Epidermal melanocyte (primary cell): ENCODE measurements around the gene STN1.

Experiments
- DNase-seq: peaks from one replicate; pipeline ENCODE4 v3.0.0; 2011; ENCODE audit warnings: low spot score; ENCODE audit not compliant: insufficient read length

The STN1 gene

DNA sequence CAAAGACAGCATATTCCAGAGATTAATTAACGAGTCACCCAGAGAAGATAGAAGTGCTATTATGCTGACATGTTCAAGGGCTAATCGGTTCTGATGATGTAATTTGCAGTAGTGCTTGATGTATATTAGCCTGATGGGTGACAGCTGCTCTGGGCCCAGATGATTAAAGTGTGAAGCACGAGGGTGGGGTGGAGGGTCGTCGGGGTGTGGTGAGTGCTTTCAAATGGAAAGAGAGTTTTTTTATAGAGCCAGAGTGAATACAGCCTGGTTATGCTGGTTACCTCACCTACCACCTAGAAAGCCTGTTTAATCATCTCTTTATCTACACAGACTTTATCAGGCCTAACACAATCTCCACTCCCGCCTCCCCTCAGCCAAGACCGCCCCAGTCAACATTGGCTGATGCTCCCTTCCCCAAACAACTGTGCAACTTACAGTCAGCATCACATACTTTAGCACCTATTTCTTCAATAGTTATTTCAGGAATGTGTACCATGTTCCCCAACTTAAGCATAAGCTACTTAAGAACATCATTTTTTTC, 11.5 kb upstream of the STN1 start:
- no peak for DNase-seq

DNA sequence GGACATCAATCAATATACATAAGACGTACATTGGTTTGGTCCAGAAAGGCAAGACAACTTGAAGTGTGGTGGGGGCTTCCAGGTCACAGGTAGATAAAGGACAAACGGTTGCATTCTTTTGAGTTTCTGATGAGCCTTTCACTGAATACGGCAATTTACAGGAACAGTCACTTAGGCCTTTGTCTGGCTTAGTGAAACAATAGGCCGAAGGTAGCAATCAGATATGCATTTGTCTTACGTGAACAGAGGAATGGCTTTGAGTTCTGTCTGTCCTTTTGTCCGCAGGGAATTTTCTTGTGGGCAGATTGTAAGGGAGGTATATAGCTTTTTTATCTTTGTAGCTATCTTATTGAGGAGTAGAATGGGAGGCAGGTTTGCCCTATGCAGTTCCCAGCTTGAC, 10.8 kb upstream of the STN1 start:
- DNase-seq, result no peak

DNA sequence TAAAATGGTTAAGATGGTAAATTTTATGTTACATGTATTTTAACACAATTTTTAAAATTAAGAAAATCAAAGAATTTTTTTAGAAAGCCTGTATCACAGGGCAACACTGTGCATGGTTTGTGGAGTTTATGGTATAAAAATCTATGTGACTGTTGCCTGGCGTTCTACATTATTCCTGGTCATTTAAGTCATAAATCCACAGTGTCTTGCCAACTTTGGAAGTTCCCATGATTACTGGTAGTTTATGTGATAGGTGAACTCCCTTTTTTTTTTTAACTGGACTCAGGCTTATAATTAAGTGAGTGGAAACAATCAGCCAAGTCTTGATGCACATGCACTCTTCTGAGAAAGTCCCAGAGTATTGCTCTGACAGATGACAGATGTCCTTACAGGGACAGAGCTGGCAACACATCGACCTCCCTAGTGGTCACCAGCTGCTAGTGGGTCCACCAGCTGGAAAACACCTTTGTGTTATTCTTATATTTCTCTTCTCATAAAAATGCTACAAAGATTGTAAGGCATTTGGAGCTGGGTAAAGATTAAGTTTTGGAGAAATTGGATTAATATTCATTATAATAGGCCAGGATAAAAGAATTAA, 8.8 kb upstream of the STN1 start:
- no peak for DNase-seq

DNA sequence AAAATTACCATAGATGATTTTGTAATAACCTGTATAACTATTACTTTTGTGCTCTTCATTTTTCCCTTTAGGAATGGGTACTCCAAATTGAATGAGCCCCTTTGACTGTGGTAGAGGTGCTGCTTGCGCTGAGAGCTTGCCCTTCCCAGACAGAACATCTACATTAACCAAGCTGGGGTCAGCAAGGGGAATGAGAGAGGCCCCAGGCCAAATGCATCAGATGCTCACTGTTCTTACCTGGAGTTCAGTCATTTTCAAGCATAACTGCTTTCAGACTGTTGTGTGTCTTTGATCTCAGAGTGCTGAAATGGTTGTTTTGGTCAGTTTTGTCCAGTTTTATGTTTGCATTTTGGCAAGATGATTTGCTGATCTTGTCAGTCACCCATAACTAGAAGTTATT, 7.6 kb upstream of the STN1 start:
- DNase-seq, result no peak

DNA sequence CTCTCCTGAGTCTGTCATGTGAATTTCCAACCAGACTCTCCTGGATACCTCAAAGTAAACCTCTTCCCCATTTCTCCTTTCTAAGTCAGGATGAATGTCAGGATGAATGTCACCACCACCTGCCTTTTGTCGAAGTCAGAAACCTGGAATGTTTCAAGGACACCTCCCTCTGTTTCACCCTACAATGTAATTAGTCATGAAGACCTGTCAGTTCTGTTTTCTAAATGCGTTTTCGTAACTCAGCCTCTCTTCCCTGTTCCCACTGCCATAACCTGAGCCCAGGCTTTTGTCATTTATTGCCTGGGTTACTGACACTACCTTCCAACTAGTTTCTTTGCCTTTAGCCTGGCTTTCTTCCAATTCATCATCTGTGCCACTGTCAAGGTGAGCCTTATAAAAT, 5.5 kb upstream of the STN1 start:
- no peak for DNase-seq

DNA sequence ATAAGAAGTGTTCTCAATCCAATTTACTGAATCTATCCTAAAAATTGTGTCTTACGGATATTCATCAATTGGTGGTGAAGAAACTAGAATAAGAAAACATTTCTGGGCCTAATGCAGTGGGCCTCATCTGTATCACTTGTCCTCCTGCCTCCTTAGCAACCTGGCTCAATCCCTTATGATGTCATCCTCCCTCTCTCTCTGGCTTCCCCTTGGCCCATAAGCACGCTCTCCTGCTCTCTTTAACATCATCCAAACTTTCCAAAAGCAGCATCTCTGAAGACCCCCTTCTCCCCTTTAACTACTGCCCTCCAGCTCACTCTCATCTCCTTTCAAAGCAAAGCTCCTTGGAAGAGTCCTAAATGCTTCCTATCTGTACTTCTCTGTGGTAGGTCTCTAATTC, 4.7 kb upstream of the STN1 start:
- no peak for DNase-seq

DNA sequence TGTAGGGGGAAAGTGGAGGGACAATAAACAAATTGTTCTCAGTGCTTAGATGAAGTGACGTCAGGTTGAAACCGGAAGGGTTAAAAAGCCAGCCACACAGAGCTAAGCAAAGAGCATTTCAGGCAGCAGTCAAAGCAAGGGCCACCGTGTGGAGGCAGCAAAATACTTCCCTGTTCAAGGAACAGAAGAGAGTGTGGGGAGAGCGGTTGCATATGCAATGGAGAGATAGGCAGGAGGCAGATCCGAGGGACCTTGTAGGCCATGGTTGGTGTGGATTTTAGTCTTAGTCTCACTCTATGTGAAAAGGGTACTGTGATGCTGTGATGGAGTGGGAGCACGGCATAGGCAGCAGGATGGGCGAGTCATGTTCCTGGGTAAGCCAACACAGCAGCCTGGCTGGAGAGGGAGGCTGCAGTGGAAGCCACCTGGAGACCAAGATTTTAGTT, 3.8 kb upstream of the STN1 start:
- no peak for DNase-seq

DNA sequence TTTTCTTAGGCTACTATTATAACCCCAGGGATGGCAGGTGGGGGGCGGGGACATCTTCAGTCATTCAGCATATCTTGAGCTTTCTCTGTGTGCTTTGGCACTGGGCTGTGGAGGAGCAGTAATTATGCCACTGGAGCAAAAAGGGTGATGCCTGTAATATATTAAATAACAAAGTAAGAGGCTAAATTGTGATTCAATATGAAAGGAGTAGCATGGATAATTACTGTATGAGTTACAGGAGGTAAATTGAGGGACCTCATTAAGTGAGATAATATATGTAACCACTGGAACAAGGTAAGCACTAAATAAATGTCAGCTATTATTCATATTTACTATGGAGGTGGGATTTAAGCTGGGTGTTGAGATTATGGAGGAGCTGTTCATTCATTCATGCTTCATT, 3.3 kb upstream of the STN1 start:
- no peak for DNase-seq

DNA sequence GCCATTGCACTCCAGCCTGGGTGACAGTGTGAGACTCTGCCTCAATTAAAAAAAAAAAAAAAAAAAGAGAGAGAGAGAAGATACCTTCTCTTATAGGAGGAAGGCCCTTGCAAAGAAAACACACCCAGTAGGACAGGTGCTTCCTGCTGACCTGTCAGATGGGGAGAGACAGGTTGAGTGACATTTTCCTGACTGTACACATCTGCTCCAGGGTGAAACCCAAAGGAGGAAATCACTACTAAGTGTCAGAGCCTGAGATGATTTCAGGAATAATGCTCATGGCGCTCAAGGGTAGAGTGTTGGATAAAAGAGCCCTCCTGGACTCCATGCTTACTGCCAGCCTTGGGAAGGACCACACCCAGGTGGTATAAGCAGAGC, 1.7 kb upstream of the STN1 start:
- DNase-seq, result no peak

DNA sequence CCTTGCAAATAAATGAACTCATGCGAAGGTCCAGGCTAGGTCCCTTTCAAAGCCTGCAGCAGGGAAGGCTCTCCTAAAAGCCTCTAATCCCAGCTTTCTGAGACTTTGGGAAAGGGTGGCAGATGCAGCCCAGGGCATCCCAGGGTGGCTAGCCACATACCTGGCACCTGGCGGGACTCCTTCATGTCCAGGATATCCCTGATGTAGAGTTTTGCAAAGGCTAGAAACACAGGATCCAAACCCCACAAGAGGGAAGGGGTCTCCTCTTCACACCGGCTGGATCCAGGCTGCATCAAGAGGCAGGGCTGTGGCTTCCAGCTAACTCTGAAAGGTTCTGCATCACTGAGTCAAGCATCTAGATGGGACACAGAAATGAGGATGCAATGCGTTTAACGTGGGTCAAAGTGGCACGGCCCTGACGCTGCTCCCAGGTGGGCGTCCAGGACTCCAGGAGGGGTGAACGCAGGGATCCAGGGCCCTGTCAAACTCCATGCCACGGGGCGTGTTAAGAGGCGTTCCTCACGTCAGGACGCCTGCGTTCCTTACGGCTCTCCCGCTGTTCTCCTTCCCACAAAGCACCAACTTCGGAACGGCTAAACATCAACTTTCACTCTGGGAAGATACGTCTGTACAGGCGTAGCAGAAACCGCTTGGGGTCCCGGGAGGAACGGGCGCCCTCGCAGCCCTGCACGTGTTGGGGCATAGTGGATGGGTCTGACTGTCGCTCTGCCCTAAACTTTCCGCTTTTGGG, 507 bp downstream of the STN1 start:
- no peak for DNase-seq

DNA sequence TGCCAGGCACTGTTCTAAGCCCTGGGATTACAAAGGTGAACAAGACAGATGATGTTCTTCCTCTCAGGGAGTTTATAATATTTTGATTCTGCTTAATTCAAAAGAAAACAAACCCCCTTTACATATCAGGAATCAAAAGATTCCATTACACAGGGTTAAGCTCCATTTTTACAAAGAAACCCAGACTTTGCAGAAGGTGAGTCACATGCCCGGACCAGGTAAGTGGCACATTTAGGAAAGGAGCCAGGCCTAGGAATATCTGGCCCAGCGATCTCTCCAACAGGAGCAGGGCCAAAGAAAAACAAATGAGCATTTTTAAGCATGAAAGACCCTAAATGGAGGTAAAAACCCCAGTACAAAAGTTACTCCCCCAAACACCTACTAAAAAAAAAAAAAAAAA, 1.1 kb downstream of the STN1 start:
- no peak for DNase-seq

DNA sequence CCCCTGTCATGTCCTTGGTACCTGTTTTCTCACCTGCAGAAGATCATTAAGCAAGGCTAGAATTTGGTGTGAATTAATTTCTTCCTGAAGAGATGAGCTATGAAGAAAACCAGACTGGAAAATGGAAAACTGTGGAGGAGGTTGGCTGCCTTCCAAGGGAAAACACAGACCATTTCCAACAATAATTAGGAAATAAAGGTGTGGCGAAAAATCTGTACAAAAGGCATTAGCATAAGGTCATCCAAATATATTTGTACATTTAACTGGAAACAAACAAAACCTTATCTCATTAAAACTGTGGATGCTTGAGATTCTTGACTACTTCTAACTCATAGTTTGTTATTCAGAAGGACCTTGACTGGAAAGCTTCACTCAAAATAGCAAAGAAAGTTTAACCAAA, 1.7 kb downstream of the STN1 start:
- no peak for DNase-seq

DNA sequence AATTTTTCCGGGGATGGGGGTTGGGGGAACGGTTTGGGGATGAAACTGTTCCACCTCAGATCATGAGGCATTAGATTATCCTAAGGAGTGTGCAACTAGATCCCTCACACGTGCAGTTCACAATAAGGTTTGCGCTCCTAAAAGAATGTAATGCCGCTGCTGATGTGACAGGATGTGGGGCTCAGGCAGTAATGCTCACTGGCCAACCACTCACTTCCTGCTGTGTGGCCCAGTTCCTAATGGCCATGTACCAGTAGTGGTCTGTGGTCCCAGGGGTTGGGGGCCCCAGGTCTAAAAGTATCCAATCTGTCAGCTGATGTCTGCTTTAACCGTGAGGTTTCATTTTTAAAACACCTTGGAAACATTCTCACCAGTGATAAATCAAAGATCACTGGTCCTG, 2.2 kb downstream of the STN1 start:
- no peak for DNase-seq

DNA sequence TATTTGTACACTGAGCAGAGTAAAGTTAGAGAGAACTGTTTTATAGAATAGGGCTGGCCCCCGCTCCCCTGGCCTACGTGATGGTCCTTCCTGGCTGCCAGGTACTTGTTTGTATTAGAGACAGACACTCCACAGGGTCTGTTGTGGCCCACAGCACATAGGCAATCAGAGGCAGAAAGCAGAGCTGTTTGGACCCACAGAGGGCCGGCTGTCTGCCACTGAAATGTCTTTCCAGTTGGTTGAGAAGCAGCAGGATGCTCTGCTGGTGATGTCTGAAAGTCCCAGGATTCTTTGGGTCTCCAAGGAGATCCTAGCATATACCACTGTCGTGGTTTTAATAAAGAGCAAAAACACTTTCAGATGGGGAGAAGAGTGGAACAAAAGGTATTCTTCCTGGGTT, 5.2 kb downstream of the STN1 start:
- DNase-seq, result no peak

DNA sequence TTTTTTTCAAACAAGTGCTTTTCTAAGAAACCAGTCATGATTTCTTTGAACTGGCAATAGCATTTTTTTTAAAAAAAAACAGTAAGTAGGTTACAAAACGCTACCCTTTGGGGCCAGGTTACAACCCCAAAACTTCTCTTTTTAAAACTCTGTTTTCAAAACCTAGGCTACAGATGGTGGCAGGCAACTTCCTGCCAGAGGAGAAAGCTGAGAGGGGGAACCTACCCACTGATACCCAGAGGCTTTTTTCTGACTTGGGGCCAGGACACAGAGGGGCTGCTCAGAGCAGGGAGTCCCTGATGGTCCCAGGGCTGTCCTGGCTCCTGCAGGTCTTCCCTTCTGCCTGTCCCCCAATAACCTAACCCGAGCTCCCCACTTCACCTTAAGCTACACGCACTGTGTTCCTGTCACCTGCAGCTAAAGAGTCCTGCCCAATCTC, 6.9 kb downstream of the STN1 start:
- DNase-seq, result no peak

DNA sequence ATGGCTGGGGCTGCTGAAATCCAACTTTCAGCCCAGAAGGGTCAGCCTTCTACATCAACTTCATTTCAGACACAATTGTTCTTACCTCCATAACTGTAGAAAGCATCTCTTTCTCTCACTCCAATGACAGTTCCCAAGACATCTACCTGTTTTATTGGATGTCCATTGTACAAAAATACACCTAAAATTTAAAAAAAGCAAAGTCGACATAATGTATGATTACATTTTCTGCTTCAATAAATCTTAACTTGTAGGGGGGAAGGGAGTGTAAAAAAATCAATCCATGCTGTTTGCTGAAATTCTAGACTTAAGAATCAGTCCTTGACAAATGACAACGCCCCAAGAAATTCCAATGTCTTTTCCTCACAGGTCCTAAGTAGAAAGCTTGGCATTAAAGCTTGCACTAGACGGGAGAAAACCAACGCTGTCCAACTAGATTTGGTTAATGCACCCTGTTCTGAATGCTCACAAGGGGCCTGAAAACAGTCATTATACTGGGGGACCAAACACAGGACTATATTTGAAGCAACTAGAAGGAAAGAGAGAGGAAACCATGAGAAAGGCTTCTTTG, 7.5 kb downstream of the STN1 start:
- DNase-seq, result no peak

DNA sequence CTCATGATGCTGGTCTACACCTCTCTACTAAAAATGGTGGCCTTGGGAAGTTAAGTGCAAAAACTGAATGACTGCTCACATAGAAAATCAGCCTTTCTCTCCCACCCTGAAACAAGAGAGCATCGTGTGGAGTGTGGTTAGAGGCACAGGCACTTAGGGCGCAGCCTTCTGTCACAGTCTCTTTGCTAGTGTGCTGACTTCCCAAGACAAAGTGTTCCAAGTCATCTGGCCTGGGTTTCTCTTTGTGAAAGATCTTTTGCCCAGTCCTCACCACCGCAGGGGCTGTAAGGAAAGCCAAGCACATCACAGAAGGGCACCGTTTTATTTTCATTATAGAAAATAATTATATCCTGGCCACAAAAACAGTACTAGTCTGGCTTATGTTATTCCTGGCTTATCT, 12.5 kb downstream of the STN1 start:
- DNase-seq, result no peak

DNA sequence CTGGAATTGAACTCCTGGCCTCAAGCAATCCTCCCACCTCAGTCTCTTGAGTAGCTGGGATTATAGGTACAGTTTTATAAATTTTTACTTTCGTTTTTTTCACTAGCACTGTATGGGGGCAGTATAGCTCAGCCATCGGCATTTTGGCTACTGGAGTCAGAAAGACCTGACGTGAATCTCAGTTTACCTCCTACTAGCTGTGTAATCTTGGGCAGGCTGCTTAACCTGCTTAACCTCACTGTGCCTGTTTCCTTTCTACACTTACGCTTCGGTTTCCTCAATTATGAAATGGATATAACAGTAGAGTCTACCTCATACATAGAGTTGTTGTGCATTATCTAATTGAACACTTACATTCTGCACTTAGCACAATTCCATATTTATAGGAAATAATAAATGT, 16.7 kb downstream of the STN1 start:
- no peak for DNase-seq

DNA sequence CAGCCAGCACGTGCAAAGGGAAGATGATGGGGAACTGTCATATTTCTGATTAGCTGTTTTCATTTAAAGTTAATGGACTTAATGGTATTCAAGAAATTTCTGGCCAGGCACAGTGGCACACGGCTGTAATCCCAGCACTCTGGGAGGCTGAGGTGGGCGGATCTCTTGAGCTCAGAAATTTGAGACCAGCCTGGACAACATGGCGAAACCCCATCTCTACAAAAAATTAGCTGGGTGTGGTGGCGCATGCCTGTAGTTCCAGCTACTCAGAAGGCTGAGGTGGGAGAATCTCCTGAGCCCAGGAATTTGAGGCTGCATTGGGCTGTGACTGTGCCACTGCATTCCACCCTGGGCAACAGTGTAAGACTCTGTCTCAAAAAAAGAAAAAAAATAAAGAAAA, 18.7 kb downstream of the STN1 start:
- DNase-seq, result no peak

DNA sequence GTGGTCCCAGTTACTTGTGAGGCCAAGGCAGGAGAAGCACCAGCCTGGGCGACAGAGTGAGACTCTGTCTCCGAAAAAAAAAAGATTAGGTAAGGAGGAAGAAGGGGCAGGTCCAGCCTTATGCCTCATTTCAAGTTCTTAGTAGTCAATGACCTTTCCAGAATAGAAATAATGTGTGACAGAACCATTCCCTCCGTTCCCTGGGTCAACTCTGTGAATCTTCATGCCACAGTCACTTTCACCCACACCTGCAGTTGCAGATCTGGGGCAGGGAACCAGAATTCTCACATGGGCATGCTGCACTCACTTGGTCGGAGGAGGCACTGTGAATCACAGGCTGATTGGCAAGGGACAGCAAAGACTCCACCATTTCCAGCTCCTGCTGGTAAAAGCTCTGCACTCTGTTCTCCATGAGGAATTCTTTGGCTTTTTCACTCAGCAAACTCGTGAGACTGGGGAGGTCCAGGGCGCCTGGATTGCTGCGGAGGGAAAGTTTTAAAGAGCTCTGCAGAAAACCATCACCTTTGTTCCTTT, 20.7 kb downstream of the STN1 start:
- no peak for DNase-seq

DNA sequence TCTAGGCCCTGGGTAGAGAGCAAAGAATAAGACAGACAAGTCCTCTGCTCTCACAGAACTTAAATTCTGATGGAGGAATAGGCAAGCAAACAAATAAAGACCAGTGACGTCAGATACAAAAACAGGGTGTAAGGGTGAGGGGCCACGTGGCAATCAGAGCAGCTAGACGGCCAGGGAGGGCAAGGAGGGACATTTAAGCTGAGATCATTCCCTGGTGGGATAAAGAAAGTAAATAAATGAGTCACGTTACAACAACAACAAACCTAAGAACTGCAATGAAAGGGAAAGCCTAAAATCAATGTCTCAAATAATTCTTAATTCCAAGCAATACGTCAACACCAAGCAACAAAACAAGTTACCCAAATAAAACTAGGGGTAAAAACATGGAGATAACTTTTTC, 21.8 kb downstream of the STN1 start:
- no peak for DNase-seq

DNA sequence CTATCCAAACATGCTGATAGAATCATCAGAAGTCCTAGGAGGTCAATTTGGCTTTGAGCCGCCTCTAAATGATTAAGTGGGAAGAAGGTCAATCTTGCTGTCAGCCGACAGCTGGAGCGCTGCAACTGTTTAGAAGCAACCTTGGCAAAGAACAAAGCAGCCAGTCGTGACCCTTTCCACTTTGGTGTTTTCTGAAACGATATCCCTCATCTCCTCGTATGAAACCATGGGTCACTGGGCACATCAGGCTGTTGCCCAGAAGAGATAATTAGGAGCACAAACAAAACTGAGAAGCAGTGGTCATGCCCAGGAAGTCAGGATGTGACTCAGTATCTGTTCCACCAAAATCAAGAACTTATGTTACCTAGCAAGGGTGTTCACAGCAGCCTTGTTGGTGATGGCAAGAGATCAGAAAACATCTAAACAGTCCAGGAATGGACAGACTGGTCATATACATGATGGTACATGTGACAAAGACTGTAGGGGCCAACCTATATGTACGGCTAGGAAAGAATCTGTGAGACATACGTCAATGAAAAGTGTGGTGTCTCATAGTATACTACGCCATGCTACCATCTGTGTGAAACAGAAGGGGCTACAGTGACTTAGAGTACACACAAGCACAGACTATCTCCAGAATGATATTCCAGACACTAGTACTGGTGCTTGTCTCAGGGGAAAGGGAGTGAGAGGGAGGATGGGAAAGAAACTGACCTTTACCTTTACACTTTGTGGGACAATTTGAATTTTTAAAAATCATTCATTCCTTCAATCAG, 22.4 kb downstream of the STN1 start:
- DNase-seq, result no peak
